IPS-15b (cell line): Measurements from ENCODE around the gene SLC38A6.
"Not testable (repeated sequence)": the region's sequence is repeated elsewhere in the genome, so short reads cannot be mapped to it uniquely, and the experiment has no call there.

Experiments
- H3K27me3 ChIP-seq: one replicate; pipeline ENCODE4 v1.6.1; 2013; ENCODE audit warnings: low read length; ENCODE audit not compliant: control insufficient read depth, insufficient read depth
- H3K36me3 ChIP-seq: one replicate; pipeline ENCODE4 v1.6.1; 2013; ENCODE audit warnings: low read length; ENCODE audit not compliant: control insufficient read depth, insufficient read depth
- H3K4me1 ChIP-seq: one replicate; pipeline ENCODE4 v1.6.1; 2013; ENCODE audit warnings: mild to moderate bottlenecking, low read length; ENCODE audit not compliant: control insufficient read depth, insufficient read depth
- H3K4me3 ChIP-seq: one replicate; pipeline ENCODE4 v1.5.1; 2013; ENCODE audit warnings: low read depth, low read length
- H3K9ac ChIP-seq: one replicate; pipeline ENCODE4 v1.6.1; 2013; ENCODE audit warnings: low read depth, mild to moderate bottlenecking, low read length
- H3K9me3 ChIP-seq: one replicate; pipeline ENCODE4 v1.6.1; 2013; ENCODE audit warnings: mild to moderate bottlenecking, low read length; ENCODE audit not compliant: control insufficient read depth, insufficient read depth

The SLC38A6 gene

GRCh38 chr14:61063461-61063860 is 82.4 kb downstream of the SLC38A6 start:
- Histone ChIP-seq H3K4me1 (no peaks in the 10 kb centered on the region), H3K9ac (no peak overlapping the region), H3K4me3 (no peak overlapping the region), H3K9me3 (peaks cover 3% of the 10 kb centered on the region), H3K36me3 (no peaks in the 10 kb centered on the region), H3K27me3 (no peaks in the 10 kb centered on the region)

- Histone ChIP-seq H3K27me3 (no peaks in the 10 kb centered on the region), H3K4me3 (no peak overlapping the region), H3K36me3 (no peaks in the 10 kb centered on the region), H3K4me1 (no peaks in the 10 kb centered on the region), H3K9me3 (peaks cover 3% of the 10 kb centered on the region), H3K9ac (no peak overlapping the region)
These were observed 83.2 kb downstream of the SLC38A6 start for GRCh38 chr14:61064210-61064609.

GRCh38 chr14:61064856-61065255 is 83.8 kb downstream of the SLC38A6 start:
- Histone ChIP-seq H3K9ac (no peak overlapping the region), H3K36me3 (no peaks in the 10 kb centered on the region), H3K4me1 (no peaks in the 10 kb centered on the region), H3K9me3 (peaks cover 3% of the 10 kb centered on the region), H3K27me3 (no peaks in the 10 kb centered on the region), H3K4me3 (no peak overlapping the region)

- Histone ChIP-seq H3K36me3 (no peaks in the 10 kb centered on the region), H3K4me1 (no peaks in the 10 kb centered on the region), H3K9ac (no peak overlapping the region), H3K27me3 (no peaks in the 10 kb centered on the region), H3K4me3 (no peak overlapping the region), H3K9me3 (peaks cover 3% of the 10 kb centered on the region)
These were observed 84.6 kb downstream of the SLC38A6 start for GRCh38 chr14:61065656-61066055.

- H3K4me1 ChIP-seq, H3K27me3 ChIP-seq, H3K9me3 ChIP-seq, H3K9ac ChIP-seq, H3K36me3 ChIP-seq, H3K4me3 ChIP-seq: not testable (repeated sequence)
These were observed 91.4 kb downstream of the SLC38A6 start for GRCh38 chr14:61072442-61072841.

GRCh38 chr14:61074852-61075251 is 93.8 kb downstream of the SLC38A6 start:
- no peaks in the 10 kb centered on the region for H3K4me1 ChIP-seq
- no peaks in the 10 kb centered on the region for H3K36me3 ChIP-seq
- no peak overlapping the region for H3K9ac ChIP-seq
- H3K4me3 ChIP-seq: no peak overlapping the region
- no peaks in the 10 kb centered on the region for H3K27me3 ChIP-seq
- no peaks in the 10 kb centered on the region for H3K9me3 ChIP-seq

GRCh38 chr14:61076556-61076955 is 95.5 kb downstream of the SLC38A6 start:
- Histone ChIP-seq H3K4me1 (peaks cover 3% of the 10 kb centered on the region), H3K27me3 (no peaks in the 10 kb centered on the region), H3K9me3 (no peaks in the 10 kb centered on the region), H3K36me3 (no peaks in the 10 kb centered on the region), H3K4me3 (no peak overlapping the region), H3K9ac (no peak overlapping the region)

- Histone ChIP-seq H3K4me3 (no peak overlapping the region), H3K36me3 (no peaks in the 10 kb centered on the region), H3K9ac (no peak overlapping the region), H3K4me1 (peaks cover 3% of the 10 kb centered on the region), H3K27me3 (no peaks in the 10 kb centered on the region), H3K9me3 (no peaks in the 10 kb centered on the region)
These were observed 96.4 kb downstream of the SLC38A6 start for GRCh38 chr14:61077437-61077836.

GRCh38 chr14:61077951-61078720 is 97.1 kb downstream of the SLC38A6 start:
- H3K4me1 ChIP-seq: peaks cover 3% of the 10 kb centered on the region
- no peaks in the 10 kb centered on the region for H3K27me3 ChIP-seq
- H3K4me3 ChIP-seq: no peak overlapping the region
- no peak overlapping the region for H3K9ac ChIP-seq
- no peaks in the 10 kb centered on the region for H3K9me3 ChIP-seq
- no peaks in the 10 kb centered on the region for H3K36me3 ChIP-seq

GRCh38 chr14:61080591-61081010 is 99.6 kb downstream of the SLC38A6 start:
- Histone ChIP-seq H3K4me3 (no peak overlapping the region), H3K9me3 (no peaks in the 10 kb centered on the region), H3K36me3 (no peaks in the 10 kb centered on the region), H3K4me1 (peaks cover 3% of the 10 kb centered on the region), H3K27me3 (no peaks in the 10 kb centered on the region), H3K9ac (no peak overlapping the region)

- no peaks in the 10 kb centered on the region for H3K9me3 ChIP-seq
- H3K4me1 ChIP-seq: peaks cover 10% of the 10 kb centered on the region
- no peaks in the 10 kb centered on the region for H3K36me3 ChIP-seq
- H3K27me3 ChIP-seq: no peaks in the 10 kb centered on the region
- no peak overlapping the region for H3K4me3 ChIP-seq
- no peak overlapping the region for H3K9ac ChIP-seq
These were observed 107.0 kb downstream of the SLC38A6 start for GRCh38 chr14:61088081-61088480.

- Histone ChIP-seq H3K9me3 (no peaks in the 10 kb centered on the region), H3K4me1 (peaks cover 10% of the 10 kb centered on the region), H3K4me3 (no peak overlapping the region), H3K36me3 (no peaks in the 10 kb centered on the region), H3K9ac (no peak overlapping the region), H3K27me3 (no peaks in the 10 kb centered on the region)
These were observed 108.2 kb downstream of the SLC38A6 start for GRCh38 chr14:61089126-61089750.
